Measurements from ENCODE around the gene WDR27.

GRCh38 chr6:169479783-169480495, 221.9 kb downstream of the WDR27 start:
- TF ChIP-seq POLR2A (IDR thresholded peaks at IDR 0.05), result no peak
- TF ChIP-seq, protein P1, sequence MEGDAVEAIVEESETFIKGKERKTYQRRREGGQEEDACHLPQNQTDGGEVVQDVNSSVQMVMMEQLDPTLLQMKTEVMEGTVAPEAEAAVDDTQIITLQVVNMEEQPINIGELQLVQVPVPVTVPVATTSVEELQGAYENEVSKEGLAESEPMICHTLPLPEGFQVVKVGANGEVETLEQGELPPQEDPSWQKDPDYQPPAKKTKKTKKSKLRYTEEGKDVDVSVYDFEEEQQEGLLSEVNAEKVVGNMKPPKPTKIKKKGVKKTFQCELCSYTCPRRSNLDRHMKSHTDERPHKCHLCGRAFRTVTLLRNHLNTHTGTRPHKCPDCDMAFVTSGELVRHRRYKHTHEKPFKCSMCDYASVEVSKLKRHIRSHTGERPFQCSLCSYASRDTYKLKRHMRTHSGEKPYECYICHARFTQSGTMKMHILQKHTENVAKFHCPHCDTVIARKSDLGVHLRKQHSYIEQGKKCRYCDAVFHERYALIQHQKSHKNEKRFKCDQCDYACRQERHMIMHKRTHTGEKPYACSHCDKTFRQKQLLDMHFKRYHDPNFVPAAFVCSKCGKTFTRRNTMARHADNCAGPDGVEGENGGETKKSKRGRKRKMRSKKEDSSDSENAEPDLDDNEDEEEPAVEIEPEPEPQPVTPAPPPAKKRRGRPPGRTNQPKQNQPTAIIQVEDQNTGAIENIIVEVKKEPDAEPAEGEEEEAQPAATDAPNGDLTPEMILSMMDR (IDR thresholded peaks at IDR 0.05), result no peak
- TF ChIP-seq POLR2AphosphoS5 (IDR thresholded peaks at IDR 0.05), result no peak

Measured in sigmoid colon (tissue), 4 donors.